Measurements from ENCODE around the gene ARHGEF12.

The ARHGEF12 gene

DNA sequence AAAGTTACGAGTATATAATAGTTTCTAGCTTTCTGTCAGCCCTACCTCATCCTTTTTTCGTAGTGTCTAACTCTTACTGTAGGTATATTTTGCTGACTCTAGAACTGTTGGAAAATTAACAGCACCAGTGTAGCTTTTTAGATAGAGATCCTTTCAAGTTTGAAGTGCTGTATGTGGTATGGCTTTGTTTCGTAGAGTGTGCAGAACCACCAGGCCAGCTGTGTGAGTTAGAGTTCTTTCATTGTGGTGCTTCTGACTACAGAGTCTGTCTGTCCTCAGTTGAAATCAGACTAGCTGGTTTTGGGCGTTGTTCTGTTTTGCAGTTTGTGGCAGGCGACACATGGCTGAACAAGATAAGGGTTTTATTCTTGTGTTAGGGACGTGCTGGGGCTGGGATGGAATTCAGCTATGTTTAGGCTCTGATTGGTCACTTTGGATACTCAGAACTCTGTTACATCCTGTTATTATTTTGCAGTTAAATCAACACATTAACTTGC is 3.2 kb downstream of the ARHGEF12 start:
- DNase-seq (ENCODE audit: low spot score): no peak

DNA sequence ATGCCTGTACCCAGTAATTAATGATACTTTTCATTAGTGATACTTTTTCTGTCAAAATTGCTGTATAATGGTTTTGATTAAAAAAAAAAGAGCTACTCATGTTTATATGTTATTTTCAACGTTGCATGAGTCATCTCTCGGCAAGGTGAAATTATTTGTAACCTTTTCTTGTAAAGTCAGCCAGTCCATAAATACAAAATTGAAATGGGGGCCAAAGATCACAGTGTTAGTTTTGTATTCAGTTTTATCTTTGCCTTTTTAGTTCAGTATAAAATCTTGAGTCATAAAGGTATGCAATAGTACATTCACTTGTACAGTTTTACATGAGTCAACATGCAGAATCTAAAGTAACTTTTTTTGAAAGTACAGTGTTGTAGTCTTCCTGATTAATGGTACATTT is 4.3 kb downstream of the ARHGEF12 start:
- no peak for DNase-seq (ENCODE audit: low spot score)

- no peak for DNase-seq (ENCODE audit: low spot score)
Measured at GRCh38 chr11:120342226-120342625, 6.0 kb downstream of the ARHGEF12 start.

DNA sequence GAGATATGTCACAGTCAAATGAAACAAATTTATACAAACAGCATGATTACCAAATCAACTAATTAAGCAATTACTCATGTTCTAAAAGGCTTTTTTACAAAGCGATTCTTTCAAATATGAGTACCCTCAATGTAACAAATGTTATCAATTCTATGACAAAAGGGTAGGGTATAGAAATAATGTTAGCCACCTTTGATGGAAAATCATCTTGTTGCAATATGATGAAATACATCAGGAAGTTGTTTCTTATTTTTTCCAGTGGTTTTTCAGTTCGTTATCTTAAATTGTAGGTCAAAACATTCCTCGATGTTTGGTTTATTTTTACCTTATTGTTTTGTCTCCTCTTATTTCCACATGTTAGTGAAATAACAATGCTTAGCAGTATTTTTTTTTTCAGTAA is 6.5 kb downstream of the ARHGEF12 start:
- DNase-seq (ENCODE audit: low spot score): no peak

DNA sequence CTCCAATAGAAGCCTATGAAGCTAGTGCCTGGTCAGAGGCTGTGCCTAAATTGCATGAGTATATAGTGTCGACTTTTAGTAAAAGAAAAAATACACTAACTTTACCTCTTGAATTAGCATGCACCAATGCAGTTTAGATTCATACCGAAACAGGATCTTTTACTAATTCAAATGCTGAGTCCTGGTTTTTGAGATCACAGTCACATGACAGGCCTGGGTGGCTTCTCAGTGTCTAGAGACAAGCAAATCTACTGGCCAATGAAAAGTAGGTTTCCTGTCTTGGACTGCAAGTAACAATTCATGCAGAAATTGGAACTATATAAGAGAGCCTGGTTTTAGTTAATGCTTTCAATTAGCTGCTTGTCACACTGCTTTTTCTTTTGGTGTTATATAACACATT is 7.2 kb downstream of the ARHGEF12 start:
- DNase-seq (ENCODE audit: low spot score): no peak

DNA sequence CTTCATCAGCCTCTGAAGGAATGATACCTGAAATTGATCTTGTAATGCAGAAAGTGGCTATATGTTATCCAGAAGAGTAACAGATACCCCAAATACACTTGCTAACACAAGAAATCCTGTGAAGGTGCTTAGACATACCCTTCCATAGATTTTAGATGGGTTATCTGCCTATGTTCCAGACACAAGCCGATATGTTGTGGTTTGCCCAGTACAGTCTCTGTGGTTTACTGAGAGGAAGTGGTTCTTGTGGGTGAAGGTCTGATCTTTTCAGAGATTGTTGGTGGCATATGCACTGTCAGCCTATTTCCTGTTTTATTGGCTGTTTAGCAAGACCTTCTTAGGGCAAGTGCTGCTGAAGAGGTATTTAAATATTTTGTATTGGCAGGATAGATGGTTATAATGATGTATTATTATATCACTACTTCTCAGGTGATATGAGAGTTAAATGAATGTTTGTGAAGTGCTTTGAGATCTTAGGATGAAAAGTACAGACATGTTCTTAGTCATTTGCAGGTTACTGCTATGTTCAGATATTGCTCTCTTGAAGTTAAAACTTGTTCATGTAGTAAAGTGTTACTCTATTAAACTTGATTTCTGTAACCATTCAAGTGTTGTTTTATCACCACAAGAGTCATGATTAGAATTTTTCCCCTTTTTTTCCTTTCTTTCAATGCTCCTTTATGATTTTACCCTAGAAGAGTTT is 8.2 kb downstream of the ARHGEF12 start:
- DNase-seq (ENCODE audit: low spot score): no peak

DNA sequence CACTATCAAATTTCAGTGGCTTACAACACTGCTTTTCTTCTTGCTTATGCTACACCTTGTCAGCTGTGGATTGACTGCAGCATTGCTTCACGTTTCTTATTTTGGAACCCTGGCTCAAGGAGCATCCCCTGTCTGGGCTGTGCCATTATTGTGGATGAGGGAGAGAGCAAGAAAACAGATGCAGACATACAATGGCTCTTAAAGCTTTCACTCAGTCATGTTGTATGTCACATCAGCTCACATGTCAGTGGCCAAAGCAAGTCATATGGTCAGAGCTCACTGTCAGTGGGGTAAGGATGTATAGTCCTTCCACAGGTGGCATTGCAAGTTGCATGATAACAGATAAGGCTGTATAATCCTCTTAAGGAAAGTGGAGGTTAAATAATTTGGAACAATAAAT is 10.0 kb downstream of the ARHGEF12 start:
- no peak for DNase-seq (ENCODE audit: low spot score)

DNA sequence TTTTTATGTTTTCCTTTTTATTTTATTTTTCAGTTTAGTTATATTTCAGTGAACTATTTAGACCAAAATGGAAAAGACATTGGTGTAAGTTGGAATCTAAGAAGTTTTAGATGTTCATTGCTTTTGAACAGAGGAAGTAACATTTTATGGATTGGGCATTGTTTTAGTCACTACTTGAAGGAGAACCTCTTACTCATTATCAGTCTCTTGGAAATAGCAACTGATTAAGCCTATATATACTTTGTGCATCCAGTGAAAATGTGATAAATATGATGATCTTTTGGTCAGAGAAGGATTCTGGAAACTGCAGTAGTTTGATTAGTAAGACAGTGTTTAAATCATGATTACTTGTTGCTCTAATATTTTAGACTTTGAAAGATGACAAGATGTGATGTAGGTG is 14.4 kb downstream of the ARHGEF12 start:
- no peak for DNase-seq (ENCODE audit: low spot score)

DNA sequence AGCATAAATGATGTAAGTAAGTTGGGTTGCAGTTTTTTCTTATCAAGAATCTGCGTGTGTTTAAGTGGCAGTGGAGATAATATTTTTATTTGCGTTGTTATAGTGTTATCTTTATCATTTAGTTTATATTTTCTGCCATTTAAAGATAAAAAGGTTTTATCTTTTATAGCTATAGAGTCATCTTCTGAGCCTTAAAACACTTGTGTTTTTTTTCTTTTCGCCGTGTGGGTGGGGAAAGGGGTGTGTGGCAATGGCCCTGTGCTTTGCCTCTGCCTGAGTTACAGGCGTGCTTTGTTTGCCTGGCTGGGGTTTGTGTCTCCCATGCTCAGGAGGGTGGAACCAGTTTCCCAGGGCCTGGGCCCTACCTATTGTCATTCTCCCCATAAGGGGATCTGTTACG is 16.2 kb downstream of the ARHGEF12 start:
- DNase-seq (ENCODE audit: low spot score): no peak

GRCh38 chr11:120354068-120354467 is 17.9 kb downstream of the ARHGEF12 start:
- no peak for DNase-seq (ENCODE audit: low spot score)

DNA sequence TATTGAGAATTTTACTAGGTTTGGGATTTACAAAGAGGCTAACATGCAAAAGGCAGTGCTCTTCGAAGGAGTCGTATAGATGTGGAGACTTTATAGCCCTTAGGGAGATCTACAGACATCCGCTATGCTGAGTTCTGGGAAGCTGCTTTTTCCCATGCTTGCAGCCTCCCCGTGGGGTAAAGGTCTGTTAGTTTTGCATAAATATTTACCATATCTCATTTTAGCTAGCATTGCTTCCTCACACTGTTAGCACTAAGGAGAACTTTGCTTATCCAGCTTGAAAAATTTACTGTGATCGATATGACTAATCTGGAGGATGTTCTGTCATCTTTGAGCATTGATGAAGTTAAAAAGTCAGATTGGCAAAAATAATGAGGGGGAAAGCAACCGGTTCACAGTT is 18.6 kb downstream of the ARHGEF12 start:
- DNase-seq (ENCODE audit: low spot score): no peak

GRCh38 chr11:120357620-120358019 is 21.4 kb downstream of the ARHGEF12 start:
- DNase-seq (ENCODE audit: low spot score): no peak

DNA sequence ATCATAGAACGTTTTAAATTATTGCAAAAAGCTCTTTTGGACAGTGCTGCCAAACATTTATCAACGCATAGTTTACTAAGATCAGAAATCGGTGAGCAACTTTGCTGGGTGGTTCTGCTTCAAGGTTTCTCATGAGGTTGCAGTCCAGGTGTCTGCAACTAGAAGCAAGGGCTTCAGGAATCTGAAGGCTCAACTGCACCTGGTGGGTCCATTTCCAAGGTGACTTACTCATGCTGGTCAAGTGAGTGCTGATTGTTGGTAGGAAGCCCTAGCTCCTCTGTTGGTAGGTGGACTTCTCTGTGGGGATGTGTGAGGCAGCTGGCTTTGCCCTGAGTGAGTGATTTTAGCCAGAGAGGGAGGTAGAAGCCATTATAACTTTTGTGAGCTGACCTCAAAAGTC is 22.5 kb downstream of the ARHGEF12 start:
- no peak for DNase-seq (ENCODE audit: low spot score)

GRCh38 chr11:120363436-120363835 is 27.2 kb downstream of the ARHGEF12 start:
- no peak for DNase-seq (ENCODE audit: low spot score)

- DNase-seq (ENCODE audit: low spot score): no peak
Measured at GRCh38 chr11:120365512-120365911, 29.3 kb downstream of the ARHGEF12 start.

- no peak for DNase-seq (ENCODE audit: low spot score)
Measured at GRCh38 chr11:120372296-120372695, 36.1 kb downstream of the ARHGEF12 start.

GRCh38 chr11:120375076-120375475 is 38.9 kb downstream of the ARHGEF12 start:
- no peak for DNase-seq (ENCODE audit: low spot score)

DNA sequence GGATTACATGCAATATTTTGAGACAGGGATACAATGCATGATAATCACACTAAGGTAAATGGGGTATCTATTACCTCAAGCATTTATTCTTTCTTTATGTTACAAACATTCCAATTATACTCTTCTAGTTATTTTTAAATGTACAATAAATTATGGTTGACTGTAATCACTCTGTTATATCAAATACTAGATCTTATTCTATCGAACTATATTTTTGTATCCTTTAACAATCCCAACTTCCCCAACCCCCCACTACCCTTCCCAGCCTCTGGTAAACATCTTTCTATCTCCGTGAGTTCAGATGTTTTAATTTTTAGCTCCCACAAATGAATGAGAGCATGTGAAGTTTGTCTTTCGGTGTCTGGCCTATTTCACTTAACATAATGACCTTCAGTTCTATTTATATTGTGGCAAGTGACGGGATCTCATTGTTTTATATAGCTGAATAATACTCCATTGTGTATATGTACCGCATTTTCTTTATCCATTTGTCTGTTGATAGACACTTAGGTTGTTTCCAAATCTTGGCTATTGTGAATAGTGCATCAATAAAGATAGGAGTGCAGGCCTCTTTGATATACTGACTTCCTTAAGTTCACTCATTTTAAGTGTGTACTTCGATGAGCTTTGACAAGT is 40.5 kb downstream of the ARHGEF12 start:
- DNase-seq (ENCODE audit: low spot score): no peak

DNA sequence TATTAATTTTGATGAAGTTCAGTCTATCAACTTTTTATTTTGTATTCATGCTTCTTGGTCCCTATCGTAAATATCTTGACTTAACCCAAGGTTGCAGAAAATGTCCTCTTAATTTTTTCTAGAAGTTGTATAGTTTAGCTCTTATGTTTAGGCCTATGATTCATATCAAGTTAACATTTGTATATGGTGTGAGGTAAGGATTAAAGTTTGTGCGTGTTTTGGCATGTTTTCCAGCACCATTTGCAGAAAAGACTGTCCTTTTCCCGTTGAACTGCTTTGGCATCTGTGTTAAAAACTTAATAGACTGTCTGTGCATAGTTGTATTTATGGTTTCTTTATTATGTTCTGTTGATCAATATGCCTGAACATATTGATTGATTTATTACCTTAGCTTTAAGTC is 42.3 kb downstream of the ARHGEF12 start:
- no peak for DNase-seq (ENCODE audit: low spot score)

- DNase-seq (ENCODE audit: low spot score): no peak
Measured at GRCh38 chr11:120381401-120381800, 45.2 kb downstream of the ARHGEF12 start.

- DNase-seq (ENCODE audit: low spot score): no peak
Measured at GRCh38 chr11:120383518-120384155, 47.4 kb downstream of the ARHGEF12 start.

GRCh38 chr11:120384476-120384875 is 48.3 kb downstream of the ARHGEF12 start:
- DNase-seq (ENCODE audit: low spot score): no peak

DNA sequence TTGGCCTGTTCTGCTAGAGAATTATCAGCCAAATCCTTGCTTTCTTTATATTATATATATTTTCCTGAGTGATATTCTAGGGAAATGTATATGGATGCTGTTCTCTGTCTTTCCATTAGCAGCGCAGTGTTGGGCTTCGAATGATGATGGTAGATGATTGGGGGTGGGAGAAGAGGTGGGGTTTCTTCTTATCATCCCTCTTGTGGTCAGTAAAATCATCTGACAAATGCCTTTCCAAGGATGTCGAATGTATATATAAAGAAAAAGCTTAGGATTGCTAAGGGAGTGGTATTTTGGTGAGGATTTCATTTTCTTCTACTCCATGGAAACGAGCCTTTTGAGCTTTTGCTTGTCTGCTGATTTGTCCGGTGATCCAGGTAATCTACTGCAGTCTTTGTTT is 48.9 kb downstream of the ARHGEF12 start:
- no peak for DNase-seq (ENCODE audit: low spot score)

Measured in ecto neural progenitor cell (in vitro differentiated cells).